Endothelial cell of umbilical vein (primary cell): ENCODE data around the gene FMC1. TPM values are rescaled to one million over a fixed set of nuclear protein-coding genes. Genes with fewer than 3 reads are reported as not detected.

Source experiments
- BruUV-seq: library from RNA; stranded (reverse); fragments of 400-500 nt; replicated peaks from 2 replicates; lab custom pipeline; 2021; lab: Mats Ljungman, UMichigan
- CTCF ChIA-PET: fragments of 300-600, 350-600 bp; sonication (Branson Sonifier 250); formaldehyde crosslinking; loops from one replicate; lab custom pipeline; 2021; ENCODE audit warnings: antibody characterized with exemption, inconsistent platforms; lab: Charles Lee
- POLR2A ChIA-PET: fragments of 300-600, 350-600 bp; sonication (Branson Sonifier 250); formaldehyde crosslinking; loops from one replicate; lab custom pipeline; 2021; ENCODE audit warnings: antibody characterized with exemption, inconsistent platforms; lab: Charles Lee
- DNase-seq: peaks from one replicate; pipeline ENCODE4 v3.0.0-alpha.2; 2011; ENCODE audit warnings: low read depth, low spot score
- FAIRE-seq: peaks from 2 replicates; lab custom pipeline; 2011; peaks lifted over from hg19 to GRCh38; lab: Jason Lieb, UNC
- H2AFZ ChIP-seq: 2 replicates; pipeline ENCODE4 v1.6.0; 2012; ENCODE audit warnings: low read depth, low read length, control low read depth, inconsistent platforms
- H3K27ac ChIP-seq: 2 replicates; pipeline ENCODE4 v1.5.1; 2011; ENCODE audit warnings: low read depth, mild to moderate bottlenecking, control low read depth, low read length, moderate library complexity; ENCODE audit not compliant: insufficient read depth
- H3K27me3 ChIP-seq, 2 experiments: 2 replicates each; pipeline versions ENCODE4 v1.6.0 to v1.6.1; 2011; ENCODE audit warnings: low read length in 2 of 2, mixed read lengths in 1 of 2; ENCODE audit not compliant: control insufficient read depth in 2 of 2, insufficient read depth in 2 of 2
- H3K36me3 ChIP-seq, 2 experiments: 2 replicates in 1 of 2; 3 replicates in 1 of 2; pipeline ENCODE4 v1.5.1; 2011; ENCODE audit warnings: low read length in 2 of 2, mild to moderate bottlenecking in 1 of 2, moderate library complexity in 1 of 2; ENCODE audit not compliant: control insufficient read depth in 2 of 2, insufficient read depth in 2 of 2; ENCODE audit errors: extremely low read depth in 1 of 2
- H3K4me1 ChIP-seq: 3 replicates; pipeline ENCODE4 v1.5.1; 2011; ENCODE audit warnings: mild to moderate bottlenecking, low read length; ENCODE audit not compliant: control insufficient read depth, insufficient read depth; ENCODE audit errors: extremely low read depth
- H3K4me2 ChIP-seq: 2 replicates; pipeline ENCODE4 v1.6.1; 2011; ENCODE audit warnings: low read length, control low read depth, mixed read lengths; ENCODE audit not compliant: insufficient read depth
- H3K4me3 ChIP-seq, 3 experiments: fragments of 200-600 bp in 1 of 3; sonication (generic), shearing (Covaris generic) in 1 of 3; replicated peaks in 1 of 3; 2 replicates each; pipeline ENCODE4 v1.5.1; 2011 to 2016; ENCODE audit warnings: control low read depth in 3 of 3, low read length in 3 of 3, mild to moderate bottlenecking in 2 of 3, inconsistent platforms in 1 of 3, low read depth in 1 of 3, moderate library complexity in 1 of 3; ENCODE audit not compliant: insufficient read depth in 1 of 3
- H3K79me2 ChIP-seq: 2 replicates; pipeline ENCODE4 v1.6.0; 2012; ENCODE audit warnings: low read length, inconsistent platforms; ENCODE audit not compliant: control insufficient read depth, insufficient read depth
- H3K9ac ChIP-seq: replicated peaks from 2 replicates; pipeline ENCODE3; 2011; ENCODE audit warnings: low read length, control low read depth; ENCODE audit not compliant: insufficient read depth; ENCODE audit errors: extremely low read depth
- H3K9me1 ChIP-seq: replicated peaks from 3 replicates; pipeline ENCODE4 v1.6.0; 2011; ENCODE audit warnings: mild to moderate bottlenecking, low read length; ENCODE audit not compliant: control insufficient read depth, insufficient read depth; ENCODE audit errors: extremely low read depth
- H3K9me3 ChIP-seq: replicated peaks from 2 replicates; pipeline ENCODE4 v1.5.1; 2012; ENCODE audit warnings: low read length, inconsistent platforms; ENCODE audit not compliant: control insufficient read depth, insufficient read depth
- H4K20me1 ChIP-seq: replicated peaks from 2 replicates; pipeline ENCODE3; 2011; ENCODE audit warnings: mild to moderate bottlenecking, low read length; ENCODE audit not compliant: control insufficient read depth, insufficient read depth; ENCODE audit errors: extremely low read depth
- CTCF ChIP-seq, 2 donors: IDR thresholded peaks; 1 replicate in 1 of 2; 2 replicates in 1 of 2; pipeline ENCODE4 v1.5.1; 2011; ENCODE audit warnings: low read length in 2 of 2, mild to moderate bottlenecking in 2 of 2, moderate library complexity in 2 of 2, control low read depth in 1 of 2, inconsistent platforms in 1 of 2, low read depth in 1 of 2; ENCODE audit not compliant: insufficient read depth in 1 of 2; ENCODE audit errors: extremely low read depth in 1 of 2
- FOS ChIP-seq: IDR thresholded peaks from 2 replicates; pipeline ENCODE4 v1.6.1; 2011; ENCODE audit warnings: mild to moderate bottlenecking, low read length, moderate library complexity, borderline replicate concordance; ENCODE audit not compliant: insufficient read depth
- JUN ChIP-seq: IDR thresholded peaks from 2 replicates; pipeline ENCODE4 v1.6.1; 2011; ENCODE audit warnings: borderline replicate concordance, low read depth; ENCODE audit not compliant: insufficient read length, insufficient read depth
- MAX ChIP-seq: IDR thresholded peaks from 2 replicates; pipeline ENCODE4 v1.6.1; 2011; ENCODE audit not compliant: insufficient read depth, insufficient read length
- MYC ChIP-seq: IDR thresholded peaks from one replicate; pipeline ENCODE4 v1.6.1; 2011; ENCODE audit warnings: mild to moderate bottlenecking, low read depth, low read length
- POLR2A ChIP-seq: IDR thresholded peaks from 2 replicates; pipeline ENCODE4 v1.6.1; 2012; ENCODE audit warnings: low read depth, mild to moderate bottlenecking, control low read depth, low read length
- POLR2AphosphoS5 ChIP-seq: IDR thresholded peaks from 2 replicates; pipeline ENCODE4 v1.6.1; 2012; ENCODE audit warnings: low read depth, mild to moderate bottlenecking, control low read depth, low read length, moderate library complexity; ENCODE audit not compliant: insufficient read depth
- dilution Hi-C: fragments of 300-500 bp; cut with MboI; formaldehyde crosslinking; loops from one replicate; pipeline ENCODE4 v1.15.0; 2019; ENCODE audit warnings: low sequenced_read_pairs; ENCODE audit not compliant: extremely low pct_ligation_motif_present
- intact Hi-C: fragments of 100-400 bp; cut with micrococcal nuclease; formaldehyde crosslinking; loops from one replicate; pipeline ENCODE4 v1.10.0; 2022
- polyA plus RNA-seq, 4 experiments: library from polyadenylated mRNA; depleted of rRNA in 3 of 4; stranded (reverse) in 3 of 4; unstranded in 1 of 4; fragments of >200 nt; gene quantifications; 2 replicates each; pipeline versions ENCODE4 v1.2.1 to v1.2.3, GENCODE V29; 2011 to 2012; ENCODE audit warnings: missing spikeins in 1 of 4
- total RNA-seq: library from RNA; stranded (reverse); gene quantifications from 2 replicates; pipeline ENCODE4 v1.2.3, GENCODE V29; 2021

FMC1 gene
- total and polyA plus RNA-seq, 2 donors (not counting 3 experiments of a cell fraction or from before 2014, with no cell fraction given) = 10.7 to 23.5 TPM

DNA sequence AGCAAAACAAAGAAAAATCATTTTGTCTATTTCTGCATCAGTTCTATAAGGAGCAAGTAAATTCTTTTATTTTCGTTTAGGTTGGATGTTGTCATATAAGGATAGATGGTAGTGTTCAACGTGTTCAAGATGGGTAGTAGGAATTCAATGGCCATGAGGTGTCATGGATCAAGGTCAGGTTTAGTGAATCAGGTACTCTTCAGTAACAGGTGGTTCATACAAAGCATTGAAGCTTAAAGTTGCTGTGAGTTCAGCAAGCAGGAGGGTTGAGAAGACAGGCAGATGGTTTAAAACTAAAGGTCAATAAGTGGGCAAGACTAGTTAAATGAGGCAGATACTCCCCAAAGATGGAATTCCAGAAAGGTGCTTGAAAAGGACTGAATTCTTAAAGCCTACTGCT is 24.2 kb downstream of the FMC1 start:
- TF ChIP-seq MYC (no peak), POLR2A (no peak)
- CTCF ChIA-PET = no interaction called here
- no peak overlapping the region for H3K9ac ChIP-seq
- H3K4me1 ChIP-seq = peaks cover 16% of the 10 kb centered on the region
- DNase-seq (no peak), FAIRE-seq (no peak)
- POLR2A ChIA-PET = no interaction called here
- no peak overlapping the region for H2AFZ ChIP-seq
- peaks cover 2% of the 10 kb centered on the region for H3K9me1 ChIP-seq
- peaks cover 6% of the 10 kb centered on the region in 2 experiments for H3K36me3 ChIP-seq
- no peaks in the 10 kb centered on the region for H3K9me3 ChIP-seq
- dilution Hi-C loops = no loop called here
- H3K4me2 ChIP-seq = no peak overlapping the region
- BruUV-seq = no TSS peak
- H3K79me2 ChIP-seq = peaks cover 100% of the 10 kb centered on the region
- H3K27me3 ChIP-seq = no peaks in the 10 kb centered on the region
- H3K27ac ChIP-seq = no peak overlapping the region
- intact Hi-C loops = loop anchor here (10.0 kb wide), 1 partner anchor 679 kb away; no protein-coding TSS in a partner anchor
- H3K4me3 ChIP-seq = no peak overlapping the region
- peaks cover 16% of the 10 kb centered on the region for H4K20me1 ChIP-seq

DNA sequence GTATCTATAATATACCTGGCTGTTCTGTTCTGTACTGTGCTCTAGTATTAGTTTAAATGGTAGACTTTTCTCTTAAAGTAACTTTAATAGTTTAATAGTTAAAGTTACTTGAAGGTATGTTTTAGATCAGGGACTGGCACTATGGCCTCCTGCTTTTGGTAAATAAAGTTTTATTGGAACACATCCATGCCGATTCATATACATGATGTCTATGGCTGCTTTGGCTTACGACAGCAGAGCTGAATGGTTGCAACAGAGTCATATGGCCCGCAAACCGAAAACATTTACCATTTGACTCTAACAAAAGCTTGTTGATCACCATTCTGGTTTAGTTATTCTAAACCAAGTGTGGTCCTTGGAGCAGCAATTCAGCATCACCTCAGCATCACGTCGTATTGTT is 25.3 kb downstream of the FMC1 start:
- no peaks in the 10 kb centered on the region for H3K9me3 ChIP-seq
- peaks cover 16% of the 10 kb centered on the region for H4K20me1 ChIP-seq
- H3K36me3 ChIP-seq = peaks cover 6% of the 10 kb centered on the region in 2 experiments
- dilution Hi-C loops (no loop called here), intact Hi-C loops (loop anchor here (10.0 kb wide), 1 partner anchor 678 kb away; no protein-coding TSS in a partner anchor)
- CTCF ChIA-PET = interaction anchor here (1.9 kb wide), 1 partner anchor 10 kb away, joined by 5 read pairs; no protein-coding TSS in a partner anchor
- no peak overlapping the region for H3K27ac ChIP-seq
- H3K4me1 ChIP-seq = peaks cover 13% of the 10 kb centered on the region
- FAIRE-seq = no peak
- no peak overlapping the region for H2AFZ ChIP-seq
- no peaks in the 10 kb centered on the region for H3K27me3 ChIP-seq
- H3K4me3 ChIP-seq = no peak overlapping the region
- peaks cover 2% of the 10 kb centered on the region for H3K9me1 ChIP-seq
- H3K79me2 ChIP-seq = peaks cover 100% of the 10 kb centered on the region
- BruUV-seq = no TSS peak
- TF ChIP-seq MYC (no peak), POLR2AphosphoS5 (no peak), FOS (no peak), CTCF (IDR thresholded peaks at IDR 0.05; ENCODE audit: extremely low read depth in 1 of 2, insufficient read depth in 1 of 2, low read depth in 1 of 2, low read length in 2 of 2) (no peak), POLR2A (no peak), MAX (no peak), JUN (no peak)
- DNase-seq = no peak
- H3K4me2 ChIP-seq = no peak overlapping the region
- POLR2A ChIA-PET = no interaction called here
- no peak overlapping the region for H3K9ac ChIP-seq
